Gastrocnemius medialis (tissue), 4 donors: ENCODE results near the gene DAGLA. TPM values are rescaled to one million over a fixed set of nuclear protein-coding genes. Genes with fewer than 3 reads are reported as not detected.
"Not testable (repeated sequence)": the region's sequence is repeated elsewhere in the genome, so short reads cannot be mapped to it uniquely, and the experiment has no call there.

ENCODE experiments used
- ATAC-seq, 2 donors: fragments of 150-250 bp; one replicate each; pipeline ENCODE4 v1.9.1; 2016
- DNase-seq, 2 donors: peaks; one replicate each; pipeline ENCODE4 v3.0.0-alpha.2; 2019
- H3K27ac ChIP-seq, 4 donors: fragments of 200-600 bp; sonication (generic); 1 replicate in 1 of 4; 2 replicates in 3 of 4; pipeline ENCODE4 v1.5.1; 2016 to 2018; ENCODE audit warnings: mild to moderate bottlenecking in 2 of 4, moderate library complexity in 1 of 4
- H3K27me3 ChIP-seq, 3 donors: fragments of 200-600 bp; sonication (generic) in 2 of 3; 1 replicate in 1 of 3; 2 replicates in 2 of 3; pipeline versions ENCODE4 v1.5.1 to v1.6.0; 2016 to 2019; ENCODE audit warnings: mild to moderate bottlenecking in 1 of 3, moderate library complexity in 1 of 3
- H3K36me3 ChIP-seq, 2 donors: fragments of 200-600 bp; sonication (generic) in 1 of 2; one replicate each; pipeline ENCODE4 v1.5.1; 2017 to 2018
- H3K4me1 ChIP-seq, 2 donors: fragments of 200-600 bp; sonication (generic) in 1 of 2; one replicate each; pipeline ENCODE4 v1.5.1; 2016 to 2017; ENCODE audit warnings: mild to moderate bottlenecking in 2 of 2
- H3K4me3 ChIP-seq, 4 donors: fragments of 200-600 bp; sonication (generic) in 3 of 4; 1 replicate in 1 of 4; 2 replicates in 3 of 4; pipeline ENCODE4 v1.5.1; 2016 to 2019; ENCODE audit warnings: mild to moderate bottlenecking in 2 of 4
- H3K9me3 ChIP-seq, 3 donors: fragments of 200-600 bp; sonication (generic) in 2 of 3; 1 replicate in 1 of 3; 2 replicates in 2 of 3; pipeline ENCODE4 v1.5.1; 2016 to 2019
- CTCF ChIP-seq, 5 experiments: fragments of 450-650 bp in 3 of 5; fragments of 200-600 bp in 2 of 5; sonication (generic) in 2 of 5; IDR thresholded peaks in 4 of 5; conservative IDR thresholded peaks in 1 of 5; 1 replicate in 4 of 5; 2 replicates in 1 of 5; pipeline ENCODE4 v1.5.1; 2016 to 2019; ENCODE audit warnings: antibody characterized with exemption in 5 of 5, mild to moderate bottlenecking in 3 of 5, moderate library complexity in 3 of 5
- POLR2A ChIP-seq, 2 donors: fragments of 450-650 bp; IDR thresholded peaks; one replicate each; pipeline ENCODE4 v1.6.1; 2017; ENCODE audit warnings: antibody characterized with exemption in 2 of 2, mild to moderate bottlenecking in 2 of 2, moderate library complexity in 2 of 2
- in situ Hi-C, 4 donors: fragments of 200-750 bp; cut with MboI; loops; one replicate each; pipeline versions ENCODE4 v1.15.0 to v1.8.0; 2017; ENCODE audit warnings: low sequenced_read_pairs in 4 of 4
- intact Hi-C: fragments of 100-400 bp; cut with DNase I; formaldehyde crosslinking; loops from one replicate; pipeline ENCODE4 v1.15.1; 2023; ENCODE audit warnings: low total_unique reads
- total RNA-seq, 4 donors: library from RNA; depleted of rRNA; stranded (reverse); fragments of >200 nt; gene quantifications; one replicate each; pipeline versions ENCODE4 v1.1.0 to v1.2.3, GENCODE V29; 2016

Gene DAGLA
- total RNA-seq, 4 donors from 2014 or later, result 0.58 to 5.5 (median 2.9) TPM

GRCh38 chr11:61670626-61671025 lies 9.6 kb upstream of the DAGLA start:
- H3K9me3 ChIP-seq, result no peaks in the 10 kb centered on the region
- peaks cover 0 to 12% of the 10 kb centered on the region in 2 donors for H3K4me1 ChIP-seq
- no peaks in the 10 kb centered on the region for H3K27me3 ChIP-seq
- in situ Hi-C loops, result loop anchor here in 1 of 4 donors (10.0 kb wide), 1 partner anchor 64 kb away; no protein-coding TSS in a partner anchor
- no peak overlapping the region for H3K4me3 ChIP-seq
- intact Hi-C loops, result no loop called here
- no peak for ATAC-seq
- H3K36me3 ChIP-seq, result no peaks in the 10 kb centered on the region
- TF ChIP-seq POLR2A (IDR thresholded peaks at IDR 0.05), result no peak
- no peak for TF ChIP-seq CTCF (IDR thresholded peaks at IDR 0.05 in 4 of 5, conservative IDR thresholded peaks at IDR 0.05 in 1 of 5)
- H3K27ac ChIP-seq, result no peak overlapping the region
- no peak for DNase-seq

- Histone ChIP-seq H3K36me3 (no peaks in the 10 kb centered on the region), H3K27me3 (no peaks in the 10 kb centered on the region), H3K4me1 (peaks cover 0 to 16% of the 10 kb centered on the region in 2 donors), H3K4me3 (no peak overlapping the region), H3K27ac (no peak overlapping the region), H3K9me3 (no peaks in the 10 kb centered on the region)
- intact Hi-C loops, result no loop called here
- ATAC-seq (no peak), DNase-seq (no peak)
- in situ Hi-C loops, result loop anchor here in 1 of 4 donors (10.0 kb wide), 1 partner anchor 63 kb away; no protein-coding TSS in a partner anchor
- TF ChIP-seq POLR2A (IDR thresholded peaks at IDR 0.05) (no peak), CTCF (IDR thresholded peaks at IDR 0.05 in 4 of 5, conservative IDR thresholded peaks at IDR 0.05 in 1 of 5) (no peak)
Measured at GRCh38 chr11:61671527-61671926, 8.7 kb upstream of the DAGLA start.

GRCh38 chr11:61673946-61674467 lies 6.2 kb upstream of the DAGLA start:
- H3K4me3 ChIP-seq, H3K27ac ChIP-seq, H3K36me3 ChIP-seq, intact Hi-C loops, H3K27me3 ChIP-seq, ATAC-seq, H3K9me3 ChIP-seq, DNase-seq: not testable (repeated sequence)
- H3K4me1 ChIP-seq, result peaks cover 0 to 16% of the 10 kb centered on the region in 2 donors
- in situ Hi-C loops, result loop anchor here in 1 of 4 donors (10.0 kb wide), 1 partner anchor 61 kb away; no protein-coding TSS in a partner anchor

- in situ Hi-C loops, result loop anchor here in 3 of 4 donors (5.0 to 10.0 kb wide), 2 partner anchors 56 to 59 kb away; no protein-coding TSS in a partner anchor
- TF ChIP-seq POLR2A (IDR thresholded peaks at IDR 0.05) (no peak), CTCF (IDR thresholded peaks at IDR 0.05 in 4 of 5, conservative IDR thresholded peaks at IDR 0.05 in 1 of 5) (no peak)
- intact Hi-C loops, result no loop called here
- H3K4me3 ChIP-seq, result no peak overlapping the region
- DNase-seq, result no peak
- no peaks in the 10 kb centered on the region for H3K36me3 ChIP-seq
- H3K4me1 ChIP-seq, result peaks cover 3 to 11% of the 10 kb centered on the region in 2 donors
- H3K9me3 ChIP-seq, result no peaks in the 10 kb centered on the region
- H3K27me3 ChIP-seq, result no peaks in the 10 kb centered on the region
- no peak for ATAC-seq
- H3K27ac ChIP-seq, result no peak overlapping the region
Measured at GRCh38 chr11:61675826-61676225, 4.4 kb upstream of the DAGLA start.

- peaks cover 28 to 32% of the 10 kb centered on the region in 2 donors for H3K4me1 ChIP-seq
- no peaks in the 10 kb centered on the region for H3K9me3 ChIP-seq
- H3K36me3 ChIP-seq, result no peaks in the 10 kb centered on the region
- H3K27me3 ChIP-seq, result no peaks in the 10 kb centered on the region
- H3K4me3 ChIP-seq, result no peak overlapping the region
- in situ Hi-C loops, result loop anchor here in 3 of 4 donors (5.0 to 10.0 kb wide), 2 partner anchors 53 to 56 kb away; no protein-coding TSS in a partner anchor
- no peak for DNase-seq
- H3K27ac ChIP-seq, result no peak overlapping the region
- intact Hi-C loops, result no loop called here
- ATAC-seq, result no peak
- TF ChIP-seq POLR2A (IDR thresholded peaks at IDR 0.05), result no peak
- TF ChIP-seq CTCF (IDR thresholded peaks at IDR 0.05 in 4 of 5, conservative IDR thresholded peaks at IDR 0.05 in 1 of 5), result no peak
Measured at GRCh38 chr11:61679296-61679695, 895 bp upstream of the DAGLA start.
